ENCODE results near the gene TBKBP1. TPM values are rescaled to one million over a fixed set of nuclear protein-coding genes. Genes with fewer than 3 reads are reported as not detected.

TBKBP1 gene, protein sequence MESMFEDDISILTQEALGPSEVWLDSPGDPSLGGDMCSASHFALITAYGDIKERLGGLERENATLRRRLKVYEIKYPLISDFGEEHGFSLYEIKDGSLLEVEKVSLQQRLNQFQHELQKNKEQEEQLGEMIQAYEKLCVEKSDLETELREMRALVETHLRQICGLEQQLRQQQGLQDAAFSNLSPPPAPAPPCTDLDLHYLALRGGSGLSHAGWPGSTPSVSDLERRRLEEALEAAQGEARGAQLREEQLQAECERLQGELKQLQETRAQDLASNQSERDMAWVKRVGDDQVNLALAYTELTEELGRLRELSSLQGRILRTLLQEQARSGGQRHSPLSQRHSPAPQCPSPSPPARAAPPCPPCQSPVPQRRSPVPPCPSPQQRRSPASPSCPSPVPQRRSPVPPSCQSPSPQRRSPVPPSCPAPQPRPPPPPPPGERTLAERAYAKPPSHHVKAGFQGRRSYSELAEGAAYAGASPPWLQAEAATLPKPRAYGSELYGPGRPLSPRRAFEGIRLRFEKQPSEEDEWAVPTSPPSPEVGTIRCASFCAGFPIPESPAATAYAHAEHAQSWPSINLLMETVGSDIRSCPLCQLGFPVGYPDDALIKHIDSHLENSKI
- total RNA-seq, result 10 to 100 TPM in 1 of 3 donors, 1 to 10 TPM in 2; 4.5 to 11.5 (median 8.3) TPM

DNA sequence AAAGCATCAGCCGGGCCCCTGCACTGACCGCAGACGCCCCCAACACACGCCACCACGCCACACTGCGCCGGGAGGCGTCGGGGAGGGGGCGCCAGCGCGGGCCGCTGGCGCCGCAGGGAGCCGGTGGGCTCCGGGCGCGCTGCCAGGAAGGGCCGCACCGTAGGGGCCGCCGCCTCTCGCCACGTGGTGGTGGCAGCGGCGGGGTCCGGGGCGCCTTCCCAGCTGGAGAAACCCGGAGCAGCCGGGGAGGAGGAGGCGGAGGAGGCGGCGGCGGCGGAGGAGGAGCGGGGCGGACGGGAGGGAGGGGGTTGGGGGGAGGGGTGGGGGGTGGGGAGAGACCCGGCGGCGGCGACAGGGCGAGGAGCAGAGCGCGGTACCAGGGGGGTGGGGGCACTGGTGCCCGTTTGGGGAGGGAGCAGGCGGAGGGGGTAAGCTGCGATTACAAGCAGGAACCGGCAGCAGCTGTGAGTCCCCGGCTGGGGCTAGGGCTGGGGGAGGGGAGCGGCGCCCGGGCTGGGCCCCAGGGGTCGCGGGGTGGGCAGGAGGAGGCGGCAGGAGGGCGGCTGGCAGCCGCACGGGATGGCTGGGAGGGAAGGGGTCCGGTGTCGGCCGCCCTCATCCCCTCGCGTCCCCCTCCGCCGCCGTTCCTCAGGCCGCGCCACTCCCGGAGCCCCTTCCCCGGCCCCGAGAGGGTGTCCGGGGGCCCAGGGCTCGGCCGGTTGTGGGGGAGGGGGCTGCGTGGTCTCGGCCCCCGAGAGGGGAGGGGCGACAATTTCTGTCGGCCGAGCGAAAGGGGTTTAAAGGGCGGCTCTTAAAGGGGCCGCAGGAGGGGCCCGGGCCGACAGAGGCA, at the start of gene TBKBP1:
Gene TBKBP1 (plus strand): TSS at position 431 of the 850 bp plus-strand sequence. CDS start 1,952 bp downstream, outside the sequence.
- Histone ChIP-seq H3K9me3 (no peaks in the 10 kb centered on the region), H3K4me1 (peaks cover 0 to 3% of the 10 kb centered on the region in 2 donors), H3K27ac (peak within 1 kb of the TSS; percentile 85 to 93), H3K27me3 (no peaks in the 10 kb centered on the region), H3K4me3 (peak within 1 kb of the TSS; percentile 93 to 98 (median 95)), H3K36me3 (no peaks in the 10 kb centered on the region)
- TF ChIP-seq, protein P1, sequence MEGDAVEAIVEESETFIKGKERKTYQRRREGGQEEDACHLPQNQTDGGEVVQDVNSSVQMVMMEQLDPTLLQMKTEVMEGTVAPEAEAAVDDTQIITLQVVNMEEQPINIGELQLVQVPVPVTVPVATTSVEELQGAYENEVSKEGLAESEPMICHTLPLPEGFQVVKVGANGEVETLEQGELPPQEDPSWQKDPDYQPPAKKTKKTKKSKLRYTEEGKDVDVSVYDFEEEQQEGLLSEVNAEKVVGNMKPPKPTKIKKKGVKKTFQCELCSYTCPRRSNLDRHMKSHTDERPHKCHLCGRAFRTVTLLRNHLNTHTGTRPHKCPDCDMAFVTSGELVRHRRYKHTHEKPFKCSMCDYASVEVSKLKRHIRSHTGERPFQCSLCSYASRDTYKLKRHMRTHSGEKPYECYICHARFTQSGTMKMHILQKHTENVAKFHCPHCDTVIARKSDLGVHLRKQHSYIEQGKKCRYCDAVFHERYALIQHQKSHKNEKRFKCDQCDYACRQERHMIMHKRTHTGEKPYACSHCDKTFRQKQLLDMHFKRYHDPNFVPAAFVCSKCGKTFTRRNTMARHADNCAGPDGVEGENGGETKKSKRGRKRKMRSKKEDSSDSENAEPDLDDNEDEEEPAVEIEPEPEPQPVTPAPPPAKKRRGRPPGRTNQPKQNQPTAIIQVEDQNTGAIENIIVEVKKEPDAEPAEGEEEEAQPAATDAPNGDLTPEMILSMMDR (IDR thresholded peaks at IDR 0.05), result no peak
- TF ChIP-seq POLR2AphosphoS5 (IDR thresholded peaks at IDR 0.05) (no peak), POLR2A (IDR thresholded peaks at IDR 0.05) (no peak)
- DNase-seq (ENCODE audit: low spot score in 2 of 2), result no peak
- intact Hi-C loops (cut with DNase I; ENCODE audit: low total_unique reads), result no loop called here

DNA sequence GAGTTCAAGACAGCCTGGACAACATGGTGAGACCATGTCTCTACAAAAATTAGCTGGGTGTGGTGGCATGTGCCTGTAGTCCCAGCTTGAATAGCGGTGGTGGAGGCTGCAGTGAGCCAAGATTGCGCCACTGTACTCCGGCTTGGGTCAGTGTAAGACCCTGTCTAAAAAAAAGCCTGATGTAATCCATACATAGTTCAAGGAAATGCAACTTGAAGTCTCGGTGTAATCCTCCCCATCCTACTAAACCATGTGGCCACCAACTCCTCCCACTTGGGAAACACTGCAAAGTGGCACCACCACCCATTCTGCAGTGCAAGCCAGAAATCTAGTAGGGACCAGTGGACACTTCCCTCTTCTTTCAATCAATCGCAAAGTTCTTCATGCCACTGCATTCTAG, 49.6 kb upstream of the TBKBP1 start:
- TF ChIP-seq POLR2A (IDR thresholded peaks at IDR 0.05) (no peak), POLR2AphosphoS5 (IDR thresholded peaks at IDR 0.05) (no peak)
- TF ChIP-seq, protein P1 (IDR thresholded peaks at IDR 0.05), result no peak
- intact Hi-C loops (cut with DNase I; ENCODE audit: low total_unique reads), result no loop called here
- H3K9me3 ChIP-seq, result no peaks in the 10 kb centered on the region
- no peak overlapping the region for H3K4me3 ChIP-seq
- H3K36me3 ChIP-seq, result no peaks in the 10 kb centered on the region
- no peak overlapping the region for H3K27ac ChIP-seq
- H3K27me3 ChIP-seq, result no peaks in the 10 kb centered on the region
- no peaks in the 10 kb centered on the region for H3K4me1 ChIP-seq
- DNase-seq (ENCODE audit: low spot score in 2 of 2), result no peak

DNA sequence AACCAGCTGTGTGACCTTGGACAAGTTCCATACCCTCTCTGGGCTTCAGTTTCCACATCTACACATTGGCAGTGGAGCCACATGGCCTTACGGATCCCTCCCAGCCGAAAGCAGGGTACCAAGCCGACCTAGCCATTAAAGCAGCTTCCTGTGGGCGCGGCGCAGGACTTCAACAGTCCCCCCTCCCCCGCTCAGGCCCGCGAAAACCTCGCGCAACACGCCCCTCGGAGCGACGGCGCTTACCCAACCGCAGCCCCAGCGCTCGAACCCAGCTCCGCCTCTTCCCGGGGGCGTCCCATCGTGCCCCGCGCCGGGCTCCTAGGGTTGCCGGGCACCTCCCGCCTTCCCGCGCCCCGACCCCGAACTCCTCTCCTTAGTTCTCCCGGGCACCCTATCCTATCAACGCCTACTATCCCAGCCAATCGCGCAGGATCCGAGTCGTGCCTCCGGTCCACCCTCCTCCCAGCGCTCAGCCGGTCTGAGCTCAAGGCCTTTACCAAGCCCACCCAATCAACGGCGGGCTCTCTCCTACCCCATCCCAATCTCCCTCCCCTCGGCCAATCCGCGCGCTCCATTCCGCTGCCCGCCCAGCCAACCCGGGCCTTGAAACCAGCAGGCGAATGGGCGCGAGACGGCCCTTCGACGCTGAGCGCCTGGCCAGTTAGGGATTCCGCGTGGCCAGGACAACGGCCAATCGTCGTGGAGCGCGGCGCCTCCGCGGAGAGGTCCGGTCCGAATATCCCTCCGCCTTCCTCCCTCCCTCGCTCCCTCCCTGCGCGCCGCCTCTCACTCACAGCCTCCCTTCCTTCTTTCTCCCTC, 44.6 kb upstream of the TBKBP1 start, which contains the start of gene KPNB1:
Gene KPNB1 (plus strand): TSS at position 767 of the 819 bp plus-strand sequence. CDS start 326 bp downstream, outside the sequence.
- peak within 1 kb of the TSS; percentile 87 to 93 for H3K27ac ChIP-seq
- TF ChIP-seq POLR2A (IDR thresholded peaks at IDR 0.05), result peak; percentile 38
- peak; percentile 89 to 95 (median 92) for TF ChIP-seq POLR2AphosphoS5 (IDR thresholded peaks at IDR 0.05)
- TF ChIP-seq, protein P1 (IDR thresholded peaks at IDR 0.05), result no peak
- H3K4me1 ChIP-seq, result peaks cover 0 to under 1% of the 10 kb centered on the region in 2 donors
- no peaks in the 10 kb centered on the region for H3K27me3 ChIP-seq
- intact Hi-C loops (cut with DNase I; ENCODE audit: low total_unique reads), result no loop called here
- no peaks in the 10 kb centered on the region for H3K36me3 ChIP-seq
- peak within 1 kb of the TSS; percentile 90 to 95 (median 93) for H3K4me3 ChIP-seq
- peak; percentile 100 for DNase-seq (ENCODE audit: low spot score in 2 of 2)
- H3K9me3 ChIP-seq, result no peaks in the 10 kb centered on the region

DNA sequence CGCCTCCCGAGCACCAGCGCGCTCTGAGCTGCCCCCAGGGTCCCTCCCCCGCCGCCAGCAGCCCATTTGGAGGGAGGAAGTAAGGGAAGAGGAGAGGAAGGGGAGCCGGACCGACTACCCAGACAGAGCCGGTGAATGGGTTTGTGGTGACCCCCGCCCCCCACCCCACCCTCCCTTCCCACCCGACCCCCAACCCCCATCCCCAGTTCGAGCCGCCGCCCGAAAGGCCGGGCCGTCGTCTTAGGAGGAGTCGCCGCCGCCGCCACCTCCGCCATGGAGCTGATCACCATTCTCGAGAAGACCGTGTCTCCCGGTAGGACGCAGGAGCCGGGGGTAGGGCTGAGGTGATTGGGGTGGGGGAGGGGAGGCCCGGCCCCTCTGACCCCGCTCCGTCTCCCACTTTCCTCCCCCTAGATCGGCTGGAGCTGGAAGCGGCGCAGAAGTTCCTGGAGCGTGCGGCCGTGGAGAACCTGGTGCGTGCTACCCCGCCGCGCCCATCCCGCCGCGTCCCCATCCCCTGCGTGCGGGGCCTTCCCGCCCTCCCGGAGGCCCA, 43.9 kb upstream of the TBKBP1 start:
- Histone ChIP-seq H3K27me3 (no peaks in the 10 kb centered on the region), H3K4me1 (peaks cover 0 to 7% of the 10 kb centered on the region in 2 donors), H3K27ac (peak overlapping the region; percentile 87 to 93), H3K4me3 (peak overlapping the region; percentile 90 to 95 (median 93)), H3K9me3 (no peaks in the 10 kb centered on the region), H3K36me3 (no peaks in the 10 kb centered on the region)
- intact Hi-C loops (cut with DNase I; ENCODE audit: low total_unique reads), result no loop called here
- DNase-seq (ENCODE audit: low spot score in 2 of 2), result peak in 1 of 2 donors; percentile 52
- TF ChIP-seq POLR2AphosphoS5 (IDR thresholded peaks at IDR 0.05) (no peak), POLR2A (IDR thresholded peaks at IDR 0.05) (no peak)
- TF ChIP-seq, protein P1 (IDR thresholded peaks at IDR 0.05), result no peak

Data from breast epithelium (tissue), 4 donors.